ENCODE results near the gene GCLC.

DNA sequence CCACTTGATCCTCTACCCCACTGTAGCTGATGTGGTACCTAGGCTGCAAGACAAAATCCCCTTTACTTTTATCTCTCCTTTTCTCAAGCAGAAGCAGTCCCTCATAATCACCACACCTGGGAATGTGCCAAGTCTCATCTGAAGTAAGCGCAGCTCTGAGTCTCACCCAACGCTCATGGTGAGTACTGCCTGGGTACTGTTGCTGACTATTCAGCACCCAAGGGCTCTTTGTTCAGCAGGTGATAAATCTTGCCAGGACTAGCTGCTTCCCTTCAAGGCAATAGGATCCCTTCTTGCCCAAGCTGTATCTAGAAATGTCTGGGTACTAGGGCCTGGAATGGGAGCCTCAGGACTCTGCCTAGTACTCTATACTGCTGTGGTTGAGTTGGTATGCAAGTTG lies 70.9 kb downstream of the GCLC start:
- TF ChIP-seq POLR2A (IDR thresholded peaks at IDR 0.05) (no peak), POLR2AphosphoS5 (IDR thresholded peaks at IDR 0.05) (no peak)
- TF ChIP-seq, protein P1, sequence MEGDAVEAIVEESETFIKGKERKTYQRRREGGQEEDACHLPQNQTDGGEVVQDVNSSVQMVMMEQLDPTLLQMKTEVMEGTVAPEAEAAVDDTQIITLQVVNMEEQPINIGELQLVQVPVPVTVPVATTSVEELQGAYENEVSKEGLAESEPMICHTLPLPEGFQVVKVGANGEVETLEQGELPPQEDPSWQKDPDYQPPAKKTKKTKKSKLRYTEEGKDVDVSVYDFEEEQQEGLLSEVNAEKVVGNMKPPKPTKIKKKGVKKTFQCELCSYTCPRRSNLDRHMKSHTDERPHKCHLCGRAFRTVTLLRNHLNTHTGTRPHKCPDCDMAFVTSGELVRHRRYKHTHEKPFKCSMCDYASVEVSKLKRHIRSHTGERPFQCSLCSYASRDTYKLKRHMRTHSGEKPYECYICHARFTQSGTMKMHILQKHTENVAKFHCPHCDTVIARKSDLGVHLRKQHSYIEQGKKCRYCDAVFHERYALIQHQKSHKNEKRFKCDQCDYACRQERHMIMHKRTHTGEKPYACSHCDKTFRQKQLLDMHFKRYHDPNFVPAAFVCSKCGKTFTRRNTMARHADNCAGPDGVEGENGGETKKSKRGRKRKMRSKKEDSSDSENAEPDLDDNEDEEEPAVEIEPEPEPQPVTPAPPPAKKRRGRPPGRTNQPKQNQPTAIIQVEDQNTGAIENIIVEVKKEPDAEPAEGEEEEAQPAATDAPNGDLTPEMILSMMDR (IDR thresholded peaks at IDR 0.05 in 8 of 11, conservative IDR thresholded peaks at IDR 0.05 in 3 of 11): no peak

All from spleen (tissue), 7 donors.